GM12878 (cell line): ENCODE data around the gene HOXA1. TPM values are rescaled to one million over a fixed set of nuclear protein-coding genes. Genes with fewer than 3 reads are reported as not detected.

ENCODE experiments used
- ATAC-seq: fragments of 200-7000 bp; cut with Tn5 transposase; 3 replicates; pipeline ENCODE4 v1.9.1; 2020; ENCODE audit warnings: mild to moderate bottlenecking, moderate library complexity
- BruUV-seq: library from RNA; stranded (reverse); fragments of 400-500 nt; replicated peaks from 2 replicates; lab custom pipeline; 2021; lab: Mats Ljungman, UMichigan
- CTCF ChIA-PET: fragments of 300-600 bp; sonication (Branson Sonifier 250); formaldehyde crosslinking; extraction: SDS; loops from one replicate; lab custom pipeline; 2021; ENCODE audit warnings: inconsistent platforms; lab: Yijun Ruan, JAX
- POLR2A ChIA-PET: fragments of 350-600 bp; formaldehyde crosslinking; extraction: SDS; loops from one replicate; lab custom pipeline; 2021; ENCODE audit warnings: inconsistent platforms; lab: Charles Lee
- RAD21 ChIA-PET: fragments of 300-600 bp; sonication (Branson Sonifier 250); formaldehyde crosslinking; loops from one replicate; lab custom pipeline; 2023; ENCODE audit warnings: antibody characterized with exemption; ENCODE audit not compliant: unreplicated experiment; lab: Charles Lee
- SMC1A ChIA-PET: fragments of 300-600 bp; sonication (Branson Sonifier 250); formaldehyde crosslinking; loops from one replicate; lab custom pipeline; 2023; ENCODE audit not compliant: unreplicated experiment, uncharacterized antibody; lab: Charles Lee
- DNase-seq: peaks from one replicate; pipeline ENCODE4 v3.0.0-alpha.2; 2011; ENCODE audit warnings: low read depth, low spot score
- FAIRE-seq: peaks from 3 replicates; lab custom pipeline; 2011; peaks lifted over from hg19 to GRCh38; lab: Jason Lieb, UNC
- H2AFZ ChIP-seq: 2 replicates; pipeline ENCODE4 v1.6.0; 2011; ENCODE audit warnings: low read depth, low read length, control low read depth; ENCODE audit not compliant: control insufficient read depth
- H3K27ac ChIP-seq: 2 replicates; pipeline ENCODE4 v1.5.1; 2011; ENCODE audit warnings: control low read depth; ENCODE audit not compliant: control insufficient read depth, insufficient read depth
- H3K27me3 ChIP-seq, 2 experiments: replicated peaks in 1 of 2; 2 replicates each; pipeline versions ENCODE4 v1.6.0 to v1.6.1; 2011; ENCODE audit warnings: low read length in 1 of 2; ENCODE audit not compliant: control insufficient read depth in 2 of 2, insufficient read depth in 2 of 2
- H3K36me3 ChIP-seq, 2 experiments: 2 replicates each; pipeline ENCODE4 v1.5.1; 2011; ENCODE audit warnings: low read length in 1 of 2; ENCODE audit not compliant: control insufficient read depth in 2 of 2, insufficient read depth in 2 of 2
- H3K4me1 ChIP-seq: 2 replicates; pipeline ENCODE4 v1.6.1; 2011; ENCODE audit warnings: mild to moderate bottlenecking, low read length, moderate library complexity, mixed read lengths; ENCODE audit not compliant: control insufficient read depth, insufficient read depth
- H3K4me2 ChIP-seq: 2 replicates; pipeline ENCODE4 v1.6.0; 2011; ENCODE audit warnings: control low read depth; ENCODE audit not compliant: control insufficient read depth, insufficient read depth
- H3K4me3 ChIP-seq: fragments of 200-600 bp; sonication (generic); 2 replicates; pipeline ENCODE4 v1.5.1; 2016
- H3K79me2 ChIP-seq: 2 replicates; pipeline ENCODE4 v1.6.0; 2011; ENCODE audit warnings: low read length; ENCODE audit not compliant: control insufficient read depth, insufficient read depth
- H3K9ac ChIP-seq: 2 replicates; pipeline ENCODE4 v1.8.0; 2011; ENCODE audit warnings: low read length, control low read depth, mixed read lengths; ENCODE audit not compliant: control insufficient read depth, insufficient read depth
- H3K9me3 ChIP-seq: replicated peaks from 3 replicates; pipeline ENCODE4 v1.5.1; 2011; ENCODE audit warnings: mild to moderate bottlenecking, low read length; ENCODE audit not compliant: control insufficient read depth, insufficient read depth
- H4K20me1 ChIP-seq: 2 replicates; pipeline ENCODE4 v1.6.0; 2011; ENCODE audit not compliant: control insufficient read depth, insufficient read depth
- CHD4 ChIP-seq: fragments of 200-600 bp; sonication (generic); IDR thresholded peaks from 2 replicates; pipeline ENCODE4 v1.6.1; 2016; ENCODE audit warnings: mild to moderate bottlenecking
- ETV6 ChIP-seq, 2 experiments: fragments of 450-650 bp in 1 of 2; IDR thresholded peaks in 1 of 2; conservative IDR thresholded peaks in 1 of 2; 2 replicates each; pipeline ENCODE4 v1.6.1; 2014; ENCODE audit warnings: antibody characterized with exemption in 1 of 2, borderline replicate concordance in 1 of 2, low read depth in 1 of 2, mild to moderate bottlenecking in 1 of 2, moderate library complexity in 1 of 2
- FOXM1 ChIP-seq: IDR thresholded peaks from 2 replicates; pipeline ENCODE4 v1.6.1; 2012; ENCODE audit warnings: low read depth, mild to moderate bottlenecking, inconsistent platforms, low read length, moderate library complexity
- IKZF2 ChIP-seq, 2 experiments: fragments of 450-650 bp; IDR thresholded peaks; 2 replicates each; pipeline ENCODE4 v1.6.1; 2017; ENCODE audit warnings: mild to moderate bottlenecking in 2 of 2, moderate library complexity in 2 of 2
- PML ChIP-seq: IDR thresholded peaks from 2 replicates; pipeline ENCODE4 v1.6.1; 2012; ENCODE audit warnings: low read length, inconsistent platforms
- RB1 ChIP-seq: fragments of 450-650 bp; formaldehyde crosslinking; IDR thresholded peaks from 2 replicates; pipeline ENCODE4 v1.6.1; 2017; ENCODE audit warnings: mild to moderate bottlenecking, borderline replicate concordance
- WGBS: methylation state at CpG from one replicate; pipeline ENCODE4 v1.1.6; 2016; ENCODE audit warnings: low lambda C conversion rate; ENCODE audit not compliant: insufficient replicate concordance, insufficient coverage; ENCODE audit errors: missing lambda C conversion rate; 5-methylcytosine and 5-hydroxymethylcytosine counted together
- in situ Hi-C: fragments of 300-500 bp; cut with MboI; formaldehyde crosslinking; loops from 9 replicates; pipeline ENCODE4 v1.14.3; 2018; ENCODE audit warnings: mixed read lengths
- intact Hi-C: fragments of 100-400 bp; cut with micrococcal nuclease; formaldehyde crosslinking; loops from one replicate; pipeline ENCODE4 v1.14.2; 2022; ENCODE audit not compliant: unreplicated experiment
- polyA plus RNA-seq, 11 experiments: library from polyadenylated mRNA; depleted of rRNA in 4 of 11; unstranded in 6 of 11; stranded (reverse) in 5 of 11; fragments of >200 nt; fragmentation: Nextera tagmentation in 4 of 11; fragmentation: Illumina TruSeq in 1 of 11; extraction: Ambion mirVana in 4 of 11; extraction: Trizol in 1 of 11; gene quantifications; 1 replicate in 1 of 11; 2 replicates in 10 of 11; pipeline versions ENCODE4 v1.2.1 to v1.2.3, GENCODE V29; 2011 to 2016; ENCODE audit warnings: inconsistent platforms in 2 of 11, missing spikeins in 2 of 11, low read depth in 1 of 11
- total RNA-seq, 4 experiments: library from RNA; depleted of rRNA in 3 of 4; stranded (reverse); fragments of >200 nt in 3 of 4; fragmentation: Illumina TruSeq in 1 of 4; extraction: Trizol in 1 of 4; gene quantifications; 2 replicates each; pipeline versions ENCODE4 v1.2.1 to v1.2.3, GENCODE V29; 2013 to 2021
- TF ChIP-seq, protein P1 (sequence below): fragments of 150-350 bp; IDR thresholded peaks from 2 replicates; pipeline ENCODE4 v1.6.1; 2016; ENCODE audit warnings: low read depth, low read length

The HOXA1 gene
- total and polyA plus RNA-seq, 10 of the 15 experiments (the other 5 are each of a cell fraction or from before 2014, with no cell fraction given) = 0.06 to 1.7 (median 0.18) TPM; not detected in 3

- CTCF ChIA-PET = interaction anchor here (0.8 to 3.4 kb wide), 3 partner anchors 10 to 239 kb away, joined by 3 to 18 read pairs (median 7); no protein-coding TSS in a partner anchor
- intact Hi-C loops = no loop called here
- H3K4me3 ChIP-seq = no peak overlapping the region
- BruUV-seq = no TSS peak
- SMC1A ChIA-PET = interaction anchor here (0.7 to 7.9 kb wide), 7 partner anchors 11 to 1850 kb away, joined by 3 to 110 read pairs (median 3); no protein-coding TSS in a partner anchor
- TF ChIP-seq FOXM1 = no peak
- TF ChIP-seq CHD4 = no peak
- no peak for TF ChIP-seq ETV6 (conservative IDR thresholded peaks at IDR 0.05 in 1 of 2, IDR thresholded peaks at IDR 0.05 in 1 of 2; ENCODE audit: borderline replicate concordance in 1 of 2, low read depth in 1 of 2)
- TF ChIP-seq PML = no peak
- no peak for TF ChIP-seq IKZF2 (IDR thresholded peaks at IDR 0.05)
- TF ChIP-seq, protein P1, sequence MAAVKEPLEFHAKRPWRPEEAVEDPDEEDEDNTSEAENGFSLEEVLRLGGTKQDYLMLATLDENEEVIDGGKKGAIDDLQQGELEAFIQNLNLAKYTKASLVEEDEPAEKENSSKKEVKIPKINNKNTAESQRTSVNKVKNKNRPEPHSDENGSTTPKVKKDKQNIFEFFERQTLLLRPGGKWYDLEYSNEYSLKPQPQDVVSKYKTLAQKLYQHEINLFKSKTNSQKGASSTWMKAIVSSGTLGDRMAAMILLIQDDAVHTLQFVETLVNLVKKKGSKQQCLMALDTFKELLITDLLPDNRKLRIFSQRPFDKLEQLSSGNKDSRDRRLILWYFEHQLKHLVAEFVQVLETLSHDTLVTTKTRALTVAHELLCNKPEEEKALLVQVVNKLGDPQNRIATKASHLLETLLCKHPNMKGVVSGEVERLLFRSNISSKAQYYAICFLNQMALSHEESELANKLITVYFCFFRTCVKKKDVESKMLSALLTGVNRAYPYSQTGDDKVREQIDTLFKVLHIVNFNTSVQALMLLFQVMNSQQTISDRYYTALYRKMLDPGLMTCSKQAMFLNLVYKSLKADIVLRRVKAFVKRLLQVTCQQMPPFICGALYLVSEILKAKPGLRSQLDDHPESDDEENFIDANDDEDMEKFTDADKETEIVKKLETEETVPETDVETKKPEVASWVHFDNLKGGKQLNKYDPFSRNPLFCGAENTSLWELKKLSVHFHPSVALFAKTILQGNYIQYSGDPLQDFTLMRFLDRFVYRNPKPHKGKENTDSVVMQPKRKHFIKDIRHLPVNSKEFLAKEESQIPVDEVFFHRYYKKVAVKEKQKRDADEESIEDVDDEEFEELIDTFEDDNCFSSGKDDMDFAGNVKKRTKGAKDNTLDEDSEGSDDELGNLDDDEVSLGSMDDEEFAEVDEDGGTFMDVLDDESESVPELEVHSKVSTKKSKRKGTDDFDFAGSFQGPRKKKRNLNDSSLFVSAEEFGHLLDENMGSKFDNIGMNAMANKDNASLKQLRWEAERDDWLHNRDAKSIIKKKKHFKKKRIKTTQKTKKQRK = no peak
- no peak for TF ChIP-seq RB1
- TF ChIP-seq, all 136 proteins: peak for 0
- no peak for ATAC-seq
- in situ Hi-C loops = no loop called here
- Histone ChIP-seq H3K27me3 (peaks cover 0 to 22% of the 10 kb centered on the region in 2 experiments; a peak in 3 of 4 replicates), H3K4me2 (no peak overlapping the region), H3K36me3 (no peaks in the 10 kb centered on the region), H4K20me1 (no peaks in the 10 kb centered on the region), H3K4me1 (peaks cover 6% of the 10 kb centered on the region), H3K79me2 (no peaks in the 10 kb centered on the region), H3K27ac (no peak overlapping the region), H2AFZ (no peak overlapping the region), H3K9ac (no peak overlapping the region), H3K9me3 (peaks cover 3% of the 10 kb centered on the region; the same call in 1 of the 3 replicates)
- ChIA-PET POLR2A (interaction anchor here (0.6 to 1.6 kb wide), 4 partner anchors 9 to 1660 kb away, joined by 3 to 10 read pairs (median 4); no protein-coding TSS in a partner anchor), RAD21 (interaction anchor here (0.5 to 3.7 kb wide), 6 partner anchors 9 to 236 kb away, joined by 3 to 24 read pairs (median 3); no protein-coding TSS in a partner anchor)
- no peak for DNase-seq
- no peak for FAIRE-seq
- 92% methylated on average over 1 of the region's 1 CpG for WGBS
Observed at GRCh38 chr7:27092819-27093110, 3.0 kb downstream of the HOXA1 start.
